Measurements from ENCODE around the gene NCF4.
A peak's percentile ranks its signal among the peaks of the same experiment; 100 is the strongest.

Gene NCF4

DNA sequence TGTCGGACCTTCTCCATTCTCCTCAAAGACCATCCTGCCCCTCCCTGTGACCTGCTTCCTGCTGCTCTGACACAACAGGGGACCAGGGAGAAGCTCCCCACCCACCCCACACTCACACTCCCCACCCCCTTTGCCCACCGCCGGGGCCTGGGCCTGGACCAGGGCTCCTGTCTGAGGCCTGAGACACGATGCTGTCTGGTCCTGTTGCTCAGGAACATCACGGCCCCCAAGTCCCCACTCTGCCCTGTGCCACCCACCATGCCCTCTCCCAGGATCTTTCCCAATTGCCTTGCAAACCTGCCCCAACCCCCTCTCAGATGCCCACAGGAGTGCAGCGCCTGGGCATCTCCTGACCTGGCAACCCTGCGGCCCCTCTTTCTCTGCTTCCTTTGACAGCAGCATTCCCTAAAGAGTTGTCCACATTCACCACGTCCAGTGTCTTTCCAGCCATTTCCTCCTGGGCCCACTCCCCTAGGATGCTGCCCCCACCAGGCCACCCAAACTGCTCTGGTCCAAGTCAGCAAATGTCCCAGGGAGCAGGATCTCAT is 63.4 kb downstream of the NCF4 start:
- DNase-seq, result no peak

DNA sequence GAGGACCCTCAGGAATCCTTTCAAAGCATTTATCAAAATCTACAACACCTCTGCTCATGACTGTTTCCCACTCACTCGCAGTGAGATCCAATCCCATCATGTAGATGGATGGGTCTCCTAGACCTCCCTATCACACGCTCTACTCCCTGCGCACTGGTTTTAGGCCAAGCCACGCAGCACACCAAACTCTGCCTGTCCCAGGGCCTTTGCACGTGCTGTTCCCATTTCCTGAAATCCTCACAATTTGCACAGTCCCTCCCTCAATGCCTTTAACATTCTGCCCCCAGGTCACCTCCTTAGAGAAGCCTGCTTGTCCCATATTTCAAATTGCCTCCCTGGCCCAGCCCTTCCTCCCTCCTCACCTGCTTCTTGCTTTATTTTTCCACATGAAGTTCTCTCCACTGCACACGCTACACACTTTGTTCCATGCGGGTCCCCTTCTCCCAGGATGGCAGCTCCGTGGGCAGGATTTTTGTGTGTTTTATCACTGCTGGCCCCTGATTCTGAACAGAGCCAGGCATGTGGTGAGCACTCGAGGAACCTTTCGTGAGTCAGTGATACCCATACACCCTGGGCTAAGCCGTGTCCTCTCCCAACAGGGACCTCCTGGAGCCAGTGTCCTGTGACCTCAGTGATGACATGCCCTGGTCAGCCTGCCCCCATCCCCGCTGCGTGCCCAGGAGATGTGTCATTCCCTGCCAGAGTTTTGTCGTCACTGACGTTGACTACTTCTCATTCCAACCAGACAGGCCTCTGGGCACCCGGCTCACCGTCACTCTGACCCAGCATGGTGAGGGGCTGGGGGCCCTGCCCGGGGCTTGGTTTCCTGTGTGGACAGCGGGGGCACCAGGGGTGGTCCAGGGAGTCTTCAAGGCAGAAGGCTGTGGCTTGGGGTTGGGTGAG is 64.8 kb downstream of the NCF4 start:
- DNase-seq, result peak; percentile 16

DNA sequence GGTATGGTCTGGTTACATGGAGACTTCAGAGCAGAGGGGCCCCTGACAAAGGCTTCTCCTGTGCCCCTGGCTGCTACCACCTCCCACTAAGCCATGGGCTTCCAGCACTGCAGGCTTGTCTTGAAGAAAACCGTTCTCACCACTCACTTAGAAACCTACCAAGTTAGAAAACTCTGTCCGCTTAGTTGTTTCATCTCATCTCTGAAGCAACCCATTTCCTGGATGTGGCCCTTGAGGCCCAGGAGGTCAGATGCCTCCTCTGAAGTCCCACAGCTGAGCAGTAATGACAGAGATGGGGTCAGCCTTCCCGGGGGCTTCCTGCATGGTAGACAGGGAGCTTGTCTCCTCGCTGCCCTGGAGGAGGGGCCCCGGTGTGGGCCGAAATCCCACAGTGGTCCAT is 65.5 kb downstream of the NCF4 start:
- DNase-seq, result peak; percentile 47

DNA sequence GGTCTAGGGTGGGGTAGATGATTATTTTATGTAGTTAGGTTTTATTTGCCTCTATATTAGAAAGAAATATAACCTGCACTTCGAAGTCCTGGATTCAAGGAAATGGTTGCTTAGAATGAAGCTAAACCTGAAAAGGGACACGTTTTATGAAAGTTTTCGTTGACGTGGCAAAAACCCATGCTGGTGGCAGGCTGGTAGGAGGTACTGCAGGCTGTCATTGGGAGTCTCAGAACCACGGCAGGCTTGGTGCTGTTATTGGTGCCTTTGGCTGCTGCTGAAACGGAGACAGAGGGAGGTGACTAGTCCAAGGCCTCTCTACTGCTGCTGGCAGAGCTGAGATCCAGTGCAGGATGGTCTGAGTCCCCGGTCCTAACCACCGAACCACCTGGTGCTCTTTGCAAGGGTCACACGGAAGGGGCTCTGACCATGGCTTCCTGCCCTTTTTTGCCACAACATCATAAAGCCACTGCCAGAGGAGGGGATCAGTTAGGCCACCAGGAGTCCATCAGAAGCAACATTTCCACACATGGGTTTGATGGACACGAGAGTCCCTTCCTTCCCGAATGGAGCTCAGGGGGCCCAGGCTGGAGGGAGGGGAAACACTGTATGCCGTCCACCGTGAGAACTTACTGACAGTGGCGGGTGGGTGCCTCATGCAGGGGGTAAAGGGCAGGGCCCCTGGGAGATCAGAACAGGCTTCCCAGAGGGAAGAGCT is 66.1 kb downstream of the NCF4 start:
- peak; percentile 12 for DNase-seq
